Activated T-helper 9 cell treated with anti-CD3 and anti-CD28 coated beads, Interleukin-2, amount 50 U/mL, for 16 hours (primary cell): ENCODE data around the gene ABLIM1.

Experiments used
- DNase-seq: peaks from one replicate; pipeline ENCODE4 v3.0.0-alpha.2; 2020; ENCODE audit warnings: low read depth

The ABLIM1 gene

DNA sequence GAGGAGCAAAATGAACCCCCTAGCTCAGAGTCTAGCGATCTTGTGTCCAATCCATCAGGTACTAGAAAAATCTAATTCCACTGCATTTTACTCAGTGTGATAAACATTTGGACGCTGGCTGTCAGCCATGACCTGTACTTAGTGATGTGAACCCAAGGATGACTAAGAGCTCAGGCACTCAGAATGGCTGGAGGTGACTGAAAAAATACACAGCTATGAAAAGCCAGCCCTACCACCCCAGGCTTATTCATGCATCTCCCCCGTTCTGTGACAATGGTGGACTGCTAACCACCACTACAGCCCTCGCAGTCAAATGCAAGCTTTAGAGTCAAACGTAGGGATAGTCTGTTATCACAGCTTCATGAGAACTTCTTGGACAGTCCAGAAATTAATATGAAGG lies 268.6 kb downstream of the ABLIM1 start:
- no peak for DNase-seq

DNA sequence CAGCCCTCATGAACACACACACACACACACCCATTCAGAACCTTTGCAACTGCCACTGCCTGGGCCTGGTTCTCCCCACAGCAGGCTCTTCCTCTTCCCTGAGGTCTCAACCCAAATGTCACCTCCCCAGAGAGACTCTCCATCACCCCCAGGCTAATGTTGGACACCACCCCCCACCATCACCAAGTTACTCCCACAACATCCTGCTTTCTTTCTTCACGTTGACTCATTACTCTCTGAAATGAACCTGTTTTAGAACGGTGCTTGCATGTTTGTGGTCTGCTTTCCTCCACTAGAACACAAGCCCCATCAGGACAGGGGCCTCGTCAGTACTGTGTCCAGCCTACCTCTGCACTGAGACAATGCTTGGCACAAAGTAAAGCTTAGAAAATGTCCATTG lies 269.8 kb downstream of the ABLIM1 start:
- no peak for DNase-seq

DNA sequence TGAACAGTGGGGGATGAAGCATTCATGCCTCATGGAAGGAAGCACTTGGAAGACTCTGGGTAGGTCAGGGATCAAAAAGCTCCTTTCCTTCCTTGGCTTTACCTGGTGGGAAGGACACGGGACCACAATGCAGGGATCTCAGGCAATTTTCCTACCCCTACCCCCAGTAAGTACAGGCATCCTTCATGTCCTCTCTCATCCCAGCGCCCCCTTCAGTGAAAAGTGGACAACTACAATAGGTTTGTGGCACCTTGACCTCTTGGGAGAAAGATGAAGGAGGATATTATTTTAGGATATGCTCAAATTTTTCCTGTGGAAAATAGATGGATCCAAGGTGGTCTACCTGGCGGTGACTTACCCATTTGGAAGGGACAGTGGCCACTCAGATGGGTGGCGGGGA lies 270.3 kb downstream of the ABLIM1 start:
- DNase-seq: no peak

DNA sequence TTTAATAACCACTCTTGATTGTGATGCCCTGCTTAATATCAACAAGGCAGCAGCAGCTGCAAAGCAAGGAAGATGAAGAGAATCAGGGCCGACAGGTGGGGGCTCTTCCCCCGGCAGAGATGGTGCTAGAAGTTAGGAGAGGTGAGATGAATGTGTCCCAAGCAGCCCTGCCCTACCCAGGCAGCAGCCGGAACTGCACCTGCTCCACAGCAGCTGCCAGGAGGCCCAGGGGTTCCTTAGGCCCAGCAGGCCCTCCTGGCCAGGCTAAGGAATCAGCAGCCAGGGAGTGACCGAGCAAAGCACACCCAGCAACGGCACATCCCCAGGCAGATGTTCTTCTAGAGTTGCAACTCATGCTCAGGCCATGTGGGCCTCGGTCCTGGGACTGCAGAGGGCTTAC lies 271.6 kb downstream of the ABLIM1 start:
- no peak for DNase-seq

DNA sequence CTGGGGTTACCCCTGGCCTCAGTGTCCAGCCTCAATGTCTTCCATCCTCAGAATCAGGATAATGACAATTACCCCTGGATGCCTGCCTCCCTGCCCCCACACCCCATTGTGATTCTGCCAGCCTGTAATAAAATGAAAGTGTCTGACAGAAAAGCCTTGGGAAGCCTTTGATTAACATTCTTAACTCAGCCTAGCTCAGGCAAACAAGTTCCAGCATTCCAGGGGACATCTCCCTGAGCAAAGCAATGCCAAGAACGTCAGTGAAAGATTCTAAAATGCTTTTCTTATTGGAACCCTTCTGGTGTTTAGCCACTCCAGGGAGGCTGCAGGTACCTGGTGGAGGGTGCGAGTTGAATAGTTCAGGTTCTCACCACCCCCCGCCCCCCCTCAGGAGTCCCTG lies 272.5 kb downstream of the ABLIM1 start:
- no peak for DNase-seq

DNA sequence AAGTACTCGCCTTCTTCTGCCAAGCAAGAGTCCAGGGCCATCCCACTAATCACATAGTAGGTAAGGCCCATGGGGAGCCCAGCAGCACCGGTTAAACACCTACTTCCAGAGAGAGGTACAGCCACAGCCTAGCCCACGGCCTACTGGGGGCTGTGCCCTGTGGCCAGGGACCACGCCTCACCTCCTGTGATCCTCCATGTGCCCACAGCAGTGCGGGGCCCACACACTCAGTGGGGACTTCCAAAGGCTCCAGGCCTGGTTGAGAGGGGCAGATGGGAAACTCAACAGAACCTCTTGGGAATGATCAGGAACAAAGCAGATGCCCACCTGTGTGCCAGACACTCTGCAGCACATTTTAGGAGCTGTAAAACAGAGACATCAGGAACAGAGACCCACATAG lies 273.5 kb downstream of the ABLIM1 start:
- DNase-seq: no peak

DNA sequence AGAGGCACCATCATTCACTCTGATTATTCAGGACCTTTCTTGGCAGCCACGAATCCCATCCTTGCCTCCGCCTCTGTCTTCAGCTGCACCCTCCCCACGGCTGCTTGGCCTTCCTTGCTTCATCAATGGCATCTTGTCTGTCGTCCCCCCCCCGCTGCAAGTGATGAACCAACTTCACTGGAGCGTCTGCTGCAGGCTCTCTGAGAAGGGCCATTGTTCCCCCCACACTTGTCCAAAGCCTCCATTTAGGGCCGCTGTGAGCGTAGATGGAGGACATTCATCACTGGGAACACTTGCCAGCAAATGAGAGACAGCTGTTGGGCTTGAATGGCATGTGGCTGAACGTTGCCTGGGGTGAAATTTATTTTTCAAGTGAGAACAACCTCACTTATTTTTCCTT lies 273.9 kb downstream of the ABLIM1 start:
- no peak for DNase-seq
